Brain microvascular endothelial cell (primary cell): Measurements from ENCODE around the gene PBX4.

Source experiments
- DNase-seq: peaks from one replicate; pipeline ENCODE4 v3.0.0-alpha.2; 2020
- H3K27ac ChIP-seq: fragments of 250-450 bp; sonication (Bioruptor Pico); 2 replicates; pipeline ENCODE4 v1.5.1; 2020; ENCODE audit warnings: mild to moderate bottlenecking, moderate library complexity
- H3K27me3 ChIP-seq: fragments of 250-450 bp; sonication (Bioruptor Pico); replicated peaks from 2 replicates; pipeline ENCODE4 v1.5.1; 2020; ENCODE audit warnings: mild to moderate bottlenecking
- H3K36me3 ChIP-seq: fragments of 250-450 bp; sonication (Bioruptor Pico); replicated peaks from 2 replicates; pipeline ENCODE4 v1.5.1; 2020; ENCODE audit warnings: mild to moderate bottlenecking
- H3K4me3 ChIP-seq: 2 replicates; pipeline ENCODE4 v1.5.1; 2011; ENCODE audit warnings: low read depth, mild to moderate bottlenecking, control low read depth, low read length, moderate library complexity
- in situ Hi-C: cut with HindIII; loops from 2 replicates; pipeline ENCODE4 v1.10.0; 2017; ENCODE audit warnings: low sequenced_read_pairs, low pct_ligation_motif_present
- TF ChIP-seq, protein P1 (sequence below): IDR thresholded peaks from 2 replicates; pipeline ENCODE4 v1.5.1; 2011; ENCODE audit warnings: low read depth, mild to moderate bottlenecking, moderate library complexity, low read length, control low read depth, inconsistent platforms; ENCODE audit errors: missing control alignments

The PBX4 gene

GRCh38 chr19:19534556-19535265 lies 83.8 kb downstream of the PBX4 start:
- in situ Hi-C loops, result no loop called here
- DNase-seq, result no peak
- TF ChIP-seq, protein P1, sequence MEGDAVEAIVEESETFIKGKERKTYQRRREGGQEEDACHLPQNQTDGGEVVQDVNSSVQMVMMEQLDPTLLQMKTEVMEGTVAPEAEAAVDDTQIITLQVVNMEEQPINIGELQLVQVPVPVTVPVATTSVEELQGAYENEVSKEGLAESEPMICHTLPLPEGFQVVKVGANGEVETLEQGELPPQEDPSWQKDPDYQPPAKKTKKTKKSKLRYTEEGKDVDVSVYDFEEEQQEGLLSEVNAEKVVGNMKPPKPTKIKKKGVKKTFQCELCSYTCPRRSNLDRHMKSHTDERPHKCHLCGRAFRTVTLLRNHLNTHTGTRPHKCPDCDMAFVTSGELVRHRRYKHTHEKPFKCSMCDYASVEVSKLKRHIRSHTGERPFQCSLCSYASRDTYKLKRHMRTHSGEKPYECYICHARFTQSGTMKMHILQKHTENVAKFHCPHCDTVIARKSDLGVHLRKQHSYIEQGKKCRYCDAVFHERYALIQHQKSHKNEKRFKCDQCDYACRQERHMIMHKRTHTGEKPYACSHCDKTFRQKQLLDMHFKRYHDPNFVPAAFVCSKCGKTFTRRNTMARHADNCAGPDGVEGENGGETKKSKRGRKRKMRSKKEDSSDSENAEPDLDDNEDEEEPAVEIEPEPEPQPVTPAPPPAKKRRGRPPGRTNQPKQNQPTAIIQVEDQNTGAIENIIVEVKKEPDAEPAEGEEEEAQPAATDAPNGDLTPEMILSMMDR, result no peak
- H3K4me3 ChIP-seq, result no peak overlapping the region
- no peak overlapping the region for H3K27ac ChIP-seq
- H3K36me3 ChIP-seq, result no peaks in the 10 kb centered on the region
- peaks cover 12% of the 10 kb centered on the region for H3K27me3 ChIP-seq

GRCh38 chr19:19533841-19534240 lies 84.6 kb downstream of the PBX4 start:
- no peak for DNase-seq
- in situ Hi-C loops, result no loop called here
- peaks cover 9% of the 10 kb centered on the region for H3K27me3 ChIP-seq
- TF ChIP-seq, protein P1, result no peak
- H3K36me3 ChIP-seq, result no peaks in the 10 kb centered on the region
- no peak overlapping the region for H3K4me3 ChIP-seq
- H3K27ac ChIP-seq, result no peak overlapping the region

DNA sequence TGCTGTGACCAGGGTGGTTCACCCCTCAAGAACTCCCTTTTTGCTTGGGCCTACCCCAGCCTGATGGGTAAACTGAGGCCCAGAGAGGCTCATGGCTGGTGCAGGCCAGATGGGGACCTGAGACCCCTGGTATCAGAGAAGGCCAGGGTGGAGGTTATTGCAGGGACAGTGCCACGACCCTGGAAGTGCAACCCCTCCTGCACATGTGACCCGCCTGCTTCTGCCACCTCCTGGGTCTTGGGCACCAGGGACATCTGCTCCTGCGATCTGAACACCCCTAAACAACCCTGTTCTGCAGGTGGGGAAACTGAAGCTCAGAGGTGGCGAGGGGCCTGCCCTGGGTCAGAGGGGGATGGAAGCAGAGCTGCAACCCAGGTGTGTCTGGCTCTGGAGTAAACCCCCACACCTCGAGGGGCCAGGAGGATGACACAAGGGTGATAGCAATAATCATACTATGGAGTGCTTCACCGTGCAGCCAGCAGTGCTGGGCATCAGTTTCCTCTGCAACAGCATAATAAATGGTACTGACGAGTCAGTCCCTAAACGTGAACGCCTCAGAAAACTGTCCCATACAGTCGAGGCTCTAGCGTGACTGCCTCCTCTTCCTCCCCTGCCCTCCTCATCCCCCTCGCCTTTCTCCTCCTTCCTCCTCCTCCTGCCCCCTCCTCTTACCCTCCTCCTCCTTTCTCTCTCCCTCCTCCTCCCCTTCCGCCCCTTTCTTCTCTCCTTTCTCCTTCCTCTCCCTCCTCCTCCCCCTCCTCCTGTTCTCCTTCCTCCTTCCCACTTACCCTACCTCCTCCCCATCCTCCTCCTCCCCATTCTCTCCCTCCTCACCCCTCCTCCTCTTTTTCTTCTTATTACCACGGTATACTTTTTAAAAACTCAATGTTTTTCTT lies 85.4 kb downstream of the PBX4 start:
- TF ChIP-seq, protein P1, result no peak
- in situ Hi-C loops, result no loop called here
- Histone ChIP-seq H3K4me3 (no peak overlapping the region), H3K27ac (no peak overlapping the region), H3K27me3 (peaks cover 3% of the 10 kb centered on the region), H3K36me3 (peaks cover 3% of the 10 kb centered on the region)
- no peak for DNase-seq

DNA sequence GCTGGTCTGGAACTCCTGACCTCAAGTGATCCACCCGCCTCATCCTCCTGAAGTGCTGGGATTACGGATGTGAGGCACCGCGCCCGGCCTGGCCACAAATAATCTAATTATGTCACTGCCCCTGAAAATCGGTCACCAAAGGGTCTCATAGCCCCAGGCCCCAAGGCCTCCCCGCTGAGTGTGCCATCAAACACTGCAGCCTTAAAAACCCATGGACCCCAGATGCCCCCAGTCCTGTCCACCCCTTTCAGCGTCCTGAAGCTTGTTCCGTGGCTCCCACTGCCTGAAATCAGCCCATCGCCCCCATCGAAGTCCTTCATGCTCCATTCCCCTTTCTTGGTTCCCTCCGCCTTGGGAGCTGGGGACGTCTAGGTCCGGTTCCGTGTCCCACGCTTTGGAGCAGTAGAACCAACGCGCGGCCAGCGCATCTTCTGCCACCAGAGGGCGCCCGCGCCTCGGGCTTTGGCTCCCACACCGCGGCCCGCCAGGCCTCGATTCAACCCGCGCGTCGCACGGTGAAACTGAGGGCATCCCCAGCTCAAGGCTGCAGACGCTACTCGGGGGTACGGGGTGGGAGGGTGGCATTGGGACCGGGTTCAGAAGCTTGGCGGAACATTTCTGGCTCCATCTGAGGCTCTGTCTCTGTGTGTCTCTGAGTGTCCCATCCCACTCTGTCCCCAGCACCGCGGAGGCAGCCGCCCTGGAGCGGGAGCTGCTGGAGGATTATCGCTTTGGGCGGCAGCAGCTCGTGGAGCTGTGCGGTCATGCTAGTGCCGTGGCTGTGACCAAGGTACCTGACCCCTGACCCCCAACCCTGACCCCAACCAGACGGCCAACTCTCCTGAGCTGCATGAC lies 86.3 kb downstream of the PBX4 start:
- TF ChIP-seq, protein P1, result peak; percentile 98
- Histone ChIP-seq H3K27ac (no peak overlapping the region), H3K27me3 (no peaks in the 10 kb centered on the region), H3K36me3 (peaks cover 8% of the 10 kb centered on the region), H3K4me3 (no peak overlapping the region)
- in situ Hi-C loops, result no loop called here
- DNase-seq, result peak; percentile 52

DNA sequence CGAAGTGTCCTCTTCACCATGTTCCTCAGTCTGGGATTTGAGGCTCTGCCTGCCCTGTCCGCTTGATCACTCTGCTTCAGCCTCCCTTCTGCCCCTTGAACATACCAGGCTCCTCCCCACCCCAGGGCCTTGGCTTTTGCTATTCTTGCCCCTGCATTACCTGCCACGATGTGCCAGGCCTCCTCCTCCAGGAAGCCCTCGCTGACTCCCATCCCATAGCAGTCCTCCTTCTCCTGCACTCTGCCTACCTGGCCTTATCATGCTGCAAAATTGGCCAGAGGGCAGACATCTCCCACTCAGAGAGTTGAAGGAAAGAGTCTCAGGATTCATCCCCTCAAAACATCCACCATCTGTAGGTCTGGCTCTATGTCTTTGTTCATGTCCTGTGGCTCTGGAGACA lies 87.6 kb downstream of the PBX4 start:
- no peaks in the 10 kb centered on the region for H3K27me3 ChIP-seq
- H3K27ac ChIP-seq, result no peak overlapping the region
- no peak overlapping the region for H3K4me3 ChIP-seq
- DNase-seq, result no peak
- in situ Hi-C loops, result no loop called here
- TF ChIP-seq, protein P1, result no peak
- H3K36me3 ChIP-seq, result peaks cover 13% of the 10 kb centered on the region
